Activated naive CD4-positive, alpha-beta T cell treated with anti-CD3 and anti-CD28 coated beads, Interleukin-2, amount 50 U/mL, for 72 hours (primary cell): Measurements from ENCODE around the gene BRD9. TPM values are rescaled to one million over a fixed set of nuclear protein-coding genes. Genes with fewer than 3 reads are reported as not detected.

ENCODE experiments used
- ATAC-seq, 2 donors: fragments of 150-1000 bp; cut with Tn5 transposase; 2 replicates each; pipeline ENCODE4 v1.10.0; 2021; ENCODE audit warnings: mild to moderate bottlenecking in 2 of 2, moderate library complexity in 2 of 2
- DNase-seq, 2 donors: peaks; one replicate each; pipeline ENCODE4 v3.0.0; 2021 to 2022; ENCODE audit warnings: low spot score in 2 of 2
- H3K27ac Mint-ChIP-seq, 2 donors: one replicate each; pipeline ENCODE4 v1.8.0; 2022; ENCODE audit warnings: mild to moderate bottlenecking in 2 of 2, mixed read lengths in 2 of 2
- H3K36me3 Mint-ChIP-seq, 2 donors: one replicate each; pipeline ENCODE4 v1.8.0; 2022; ENCODE audit warnings: mixed read lengths in 2 of 2
- H3K9me3 Mint-ChIP-seq, 2 donors: one replicate each; pipeline ENCODE4 v1.8.0; 2022; ENCODE audit warnings: mixed read lengths in 2 of 2
- total RNA-seq, 2 donors: library from RNA; stranded (reverse); gene quantifications; one replicate each; pipeline ENCODE4 v1.2.3, GENCODE V29; 2022

BRD9 gene
- total RNA-seq, 2 donors from 2014 or later: 60.4 to 61.7 TPM

DNA sequence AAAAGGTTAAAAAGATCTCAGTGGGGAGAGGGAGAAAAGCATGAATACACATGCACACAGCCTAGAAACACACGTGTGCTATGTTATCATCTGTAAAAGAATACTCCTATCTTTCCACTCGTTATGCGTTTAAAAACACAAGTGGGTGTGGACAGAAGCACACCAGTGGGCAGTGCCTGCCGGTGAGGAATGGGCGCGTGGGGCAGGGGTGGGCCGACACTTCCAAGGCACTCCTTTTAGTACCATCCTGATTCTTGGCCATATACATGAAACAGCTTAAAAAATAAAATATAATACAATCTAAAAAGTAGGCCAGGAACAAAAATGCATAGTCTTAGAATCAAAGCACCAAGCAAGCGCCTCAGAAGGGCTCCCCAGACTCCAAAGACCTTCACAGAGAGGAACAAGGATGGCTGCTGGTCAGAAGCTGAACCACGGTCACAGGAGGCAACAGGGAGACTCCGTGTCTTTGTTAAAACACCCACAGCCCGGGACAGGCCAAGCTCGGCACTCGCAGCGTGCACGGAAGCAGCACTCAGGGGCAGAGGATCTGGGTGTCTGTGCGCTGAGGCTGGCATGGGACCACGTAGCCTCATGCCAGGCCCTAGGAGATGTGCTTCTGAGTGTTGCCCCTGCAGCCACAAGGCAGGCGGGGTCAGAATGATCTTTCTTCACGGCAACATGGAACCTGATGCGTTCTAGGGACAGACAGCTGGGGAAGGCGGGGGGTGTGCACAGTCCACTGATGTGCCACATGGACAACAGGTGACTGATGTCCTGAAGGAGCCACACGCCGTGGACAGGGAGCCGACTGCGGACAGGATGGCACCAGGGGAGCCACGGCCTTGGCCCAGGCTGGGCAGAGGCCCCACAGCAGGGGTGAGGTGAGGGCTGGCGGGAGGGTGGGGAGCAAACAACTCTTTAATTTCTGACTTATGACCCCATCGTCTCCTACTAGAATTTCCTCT lies 15.9 kb downstream of the BRD9 start:
- Mint-ChIP-seq H3K36me3 (peaks cover 19 to 32% of the 10 kb centered on the region in 2 donors), H3K27ac (no peak overlapping the region)

DNA sequence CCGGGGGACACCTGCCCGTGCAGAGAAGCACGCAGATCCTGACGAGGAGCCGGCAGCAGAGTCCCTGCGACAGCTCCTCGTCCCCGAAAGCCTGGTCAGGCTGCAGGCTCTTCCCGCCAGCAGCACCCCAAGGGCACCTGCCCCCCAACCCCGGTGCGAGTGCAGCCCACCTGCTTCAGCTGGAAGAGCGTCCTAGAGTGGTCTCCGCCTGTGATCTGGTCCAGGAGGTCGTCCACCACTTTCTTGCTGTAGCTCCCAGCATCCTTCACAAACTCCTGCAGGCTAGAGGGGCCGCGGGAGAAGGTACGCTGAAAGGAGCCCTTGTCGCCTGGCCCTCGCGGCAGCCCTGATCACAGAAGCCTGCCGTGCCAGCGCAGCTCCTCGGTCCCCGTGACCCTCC lies 16.7 kb downstream of the BRD9 start:
- H3K36me3 Mint-ChIP-seq: peaks cover 12 to 24% of the 10 kb centered on the region in 2 donors
- H3K27ac Mint-ChIP-seq: no peak overlapping the region
- ATAC-seq: no peak
- DNase-seq: no peak
- no peaks in the 10 kb centered on the region for H3K9me3 Mint-ChIP-seq

More for the DNA sequence above, 15.9 kb downstream of the BRD9 start:
- no peaks in the 10 kb centered on the region for H3K9me3 Mint-ChIP-seq
- DNase-seq (no peak), ATAC-seq (no peak)

DNA sequence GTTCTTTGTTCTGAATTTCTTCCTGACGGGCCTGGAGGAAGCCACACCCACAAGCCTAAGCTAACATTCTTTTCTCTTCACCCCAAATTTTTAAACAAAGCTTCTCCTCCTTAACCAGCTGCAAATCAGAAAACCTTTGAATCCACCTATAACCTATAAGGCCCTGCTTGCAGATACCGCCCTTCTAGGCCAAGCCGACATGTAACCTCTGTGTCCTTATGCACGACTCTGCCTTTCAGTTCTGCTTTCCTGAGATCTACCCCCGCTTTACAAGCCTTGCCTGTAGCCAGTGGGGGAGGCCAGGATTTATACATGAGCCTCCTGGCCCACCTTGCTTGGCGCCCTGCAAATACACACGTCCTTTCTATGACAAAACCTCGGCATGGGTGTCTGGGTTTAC lies 19.3 kb downstream of the BRD9 start:
- peaks cover 27 to 35% of the 10 kb centered on the region in 2 donors for H3K36me3 Mint-ChIP-seq
- DNase-seq (no peak), ATAC-seq (no peak)
- H3K9me3 Mint-ChIP-seq: no peaks in the 10 kb centered on the region
- no peak overlapping the region for H3K27ac Mint-ChIP-seq

DNA sequence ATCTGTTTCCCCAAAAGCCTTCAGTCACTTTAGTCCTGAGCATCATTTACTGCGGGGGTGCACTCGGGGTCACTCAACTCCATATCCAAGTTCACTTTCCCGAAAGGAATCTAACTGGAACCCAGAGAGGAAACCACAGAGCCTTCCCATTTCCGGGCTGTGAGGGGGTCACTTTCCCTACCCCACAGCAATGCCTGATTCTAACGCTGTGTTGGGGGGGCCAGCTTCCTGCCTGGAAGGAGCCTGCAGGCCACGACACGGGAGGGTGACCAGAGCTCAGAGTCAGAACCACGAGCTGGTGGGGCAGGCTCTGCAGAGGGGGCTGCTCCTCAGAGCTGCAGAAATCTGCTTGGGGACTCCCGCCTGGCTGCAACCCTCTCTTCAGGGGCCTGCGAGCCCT lies 20.3 kb downstream of the BRD9 start:
- H3K27ac Mint-ChIP-seq: no peak overlapping the region
- no peaks in the 10 kb centered on the region for H3K9me3 Mint-ChIP-seq
- ATAC-seq: no peak
- H3K36me3 Mint-ChIP-seq: peaks cover 25 to 27% of the 10 kb centered on the region in 2 donors
- no peak for DNase-seq

DNA sequence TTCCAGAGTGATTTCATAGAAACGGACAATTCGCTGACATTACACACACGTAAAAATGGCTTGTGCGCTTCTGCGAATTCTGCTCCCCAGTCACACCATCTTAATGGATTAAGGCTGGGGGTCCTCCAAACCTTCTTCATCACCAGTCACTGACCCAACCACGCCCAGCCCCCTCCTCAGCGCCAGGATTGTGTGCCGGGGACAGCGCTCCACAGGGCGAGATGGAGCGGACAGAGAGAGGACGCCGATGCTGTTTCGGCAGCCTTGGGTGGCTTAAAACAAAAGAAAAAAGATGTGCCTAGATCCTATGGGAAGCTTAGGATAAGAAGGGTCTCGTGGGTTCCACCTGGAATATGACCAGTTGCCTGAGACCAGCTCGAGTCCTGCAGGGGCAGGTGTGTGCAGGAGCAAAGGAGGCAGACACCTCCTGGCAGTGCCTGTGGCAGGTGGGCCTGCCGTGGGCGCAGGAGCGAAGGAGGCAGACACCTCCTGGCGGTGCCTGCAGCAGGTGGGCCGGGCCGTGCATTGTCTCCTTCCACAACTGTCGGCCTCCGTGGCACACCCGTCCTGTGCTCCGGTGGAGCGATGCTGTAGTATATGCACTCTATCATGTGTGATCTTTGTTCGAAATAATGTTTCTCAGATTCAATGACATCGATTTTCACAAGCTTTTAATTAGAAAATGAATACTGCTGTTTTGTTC lies 20.9 kb downstream of the BRD9 start:
- Mint-ChIP-seq H3K27ac (no peak overlapping the region), H3K9me3 (no peaks in the 10 kb centered on the region), H3K36me3 (peaks cover 25 to 27% of the 10 kb centered on the region in 2 donors)
- no peak for DNase-seq
- ATAC-seq: no peak

DNA sequence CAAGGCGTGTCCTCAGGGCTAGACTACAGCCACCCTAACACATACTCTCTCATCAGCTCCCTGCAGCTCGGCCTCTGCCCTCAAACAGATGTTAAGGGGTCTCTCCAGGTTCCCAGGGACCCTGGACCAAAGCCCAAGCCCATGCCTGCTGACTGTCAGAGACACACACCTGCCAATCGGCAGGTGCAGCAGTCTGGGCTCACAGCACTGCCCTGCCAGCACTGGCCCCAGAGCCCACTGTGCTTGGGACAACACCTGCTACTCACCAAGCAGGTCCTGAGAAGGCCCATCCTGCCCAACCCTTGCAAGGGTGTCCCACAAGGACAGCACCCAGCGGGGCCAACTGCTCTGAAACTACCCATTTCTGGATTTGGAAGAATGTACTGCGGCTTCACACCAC lies 21.6 kb downstream of the BRD9 start:
- H3K9me3 Mint-ChIP-seq: no peaks in the 10 kb centered on the region
- ATAC-seq (no peak), DNase-seq (no peak)
- H3K36me3 Mint-ChIP-seq: peaks cover 21 to 27% of the 10 kb centered on the region in 2 donors
- no peak overlapping the region for H3K27ac Mint-ChIP-seq

DNA sequence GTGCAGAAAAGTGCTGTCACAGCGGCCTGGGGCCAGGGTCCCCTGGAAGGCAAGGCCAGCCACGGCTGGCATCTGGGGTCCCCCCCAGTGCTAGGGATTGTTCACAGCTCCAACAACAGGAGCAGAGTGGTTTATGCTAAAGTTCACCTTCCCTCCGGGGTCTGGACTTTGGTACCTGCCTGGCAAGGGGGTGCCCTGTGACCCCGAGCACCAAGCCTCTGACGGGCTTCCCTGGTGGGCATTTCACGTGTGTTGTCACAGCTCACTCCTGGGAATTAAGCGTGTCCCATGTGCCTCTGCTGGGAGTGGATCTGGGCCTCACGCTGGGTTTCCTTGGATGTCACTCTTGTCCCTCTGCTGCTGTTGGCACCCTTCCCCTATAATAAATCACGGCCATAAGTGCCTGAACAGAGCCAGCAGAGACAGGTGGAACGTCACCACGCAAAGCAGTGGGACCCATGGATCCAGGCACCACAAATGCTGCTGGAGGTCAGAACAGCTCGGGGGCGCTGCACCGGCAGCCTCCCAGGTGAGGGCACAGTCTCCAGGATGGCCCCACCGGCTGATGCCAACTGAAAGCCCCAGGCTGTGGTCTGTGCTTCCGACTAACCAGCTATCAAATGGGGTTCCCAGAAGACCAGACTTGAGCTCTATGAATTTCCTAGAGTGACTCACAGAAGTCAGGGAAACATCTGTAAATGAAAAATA lies 24.0 kb downstream of the BRD9 start:
- Mint-ChIP-seq H3K9me3 (no peaks in the 10 kb centered on the region), H3K36me3 (peaks cover 15 to 19% of the 10 kb centered on the region in 2 donors), H3K27ac (no peak overlapping the region)
- ATAC-seq (no peak), DNase-seq (no peak)

DNA sequence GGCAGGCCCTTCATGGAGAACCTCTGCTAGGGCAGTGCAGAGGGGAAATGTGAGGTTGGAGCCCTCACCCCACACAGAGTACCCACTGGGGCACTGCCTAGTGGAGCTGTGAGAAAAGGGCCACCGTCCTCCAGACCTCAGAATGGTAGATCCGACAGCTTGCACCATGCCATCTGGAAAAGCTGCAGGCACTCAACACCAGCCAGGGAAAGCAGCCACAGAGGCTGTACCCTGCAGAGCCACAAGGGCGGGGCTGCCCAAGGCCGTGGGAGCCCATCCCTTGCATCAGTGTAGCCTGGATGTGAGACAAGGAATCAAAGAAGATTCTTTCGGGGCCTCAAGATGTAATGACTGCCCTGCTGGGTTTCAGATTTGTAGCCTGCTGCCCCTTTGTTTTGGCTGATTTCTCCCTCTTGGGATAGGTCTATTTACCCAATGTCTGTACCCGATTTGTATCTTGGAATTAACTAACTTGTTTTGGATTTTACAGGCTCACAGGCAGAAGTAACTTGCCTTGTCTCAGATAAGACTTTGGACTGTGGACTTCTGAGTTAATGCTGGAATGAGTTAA lies 25.2 kb downstream of the BRD9 start:
- ATAC-seq (no peak), DNase-seq (no peak)
- H3K36me3 Mint-ChIP-seq: peaks cover 15 to 19% of the 10 kb centered on the region in 2 donors
- no peak overlapping the region for H3K27ac Mint-ChIP-seq
- H3K9me3 Mint-ChIP-seq: no peaks in the 10 kb centered on the region

DNA sequence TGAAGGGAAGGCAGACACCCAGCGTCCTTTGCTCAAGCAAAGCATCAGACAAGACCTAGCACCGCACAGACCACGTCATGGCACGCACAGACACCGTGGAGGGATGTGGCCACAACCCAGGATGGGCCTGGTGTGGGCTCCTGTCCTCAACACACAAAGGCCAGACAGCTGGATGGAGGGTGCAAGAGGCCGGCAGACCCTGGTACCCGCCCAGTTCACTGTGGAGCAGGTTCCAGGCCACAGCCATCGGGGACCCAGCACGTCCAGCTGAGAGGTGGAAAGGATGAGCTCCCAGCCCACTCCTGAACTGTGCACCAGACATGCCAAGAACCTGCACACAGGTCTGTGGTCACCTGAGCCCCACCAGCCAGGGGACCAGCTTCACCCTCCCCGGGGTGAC lies 26.8 kb downstream of the BRD9 start:
- ATAC-seq (no peak), DNase-seq (no peak)
- H3K36me3 Mint-ChIP-seq: peaks cover 15 to 19% of the 10 kb centered on the region in 2 donors
- no peaks in the 10 kb centered on the region for H3K9me3 Mint-ChIP-seq
- H3K27ac Mint-ChIP-seq: peak overlapping the region in 1 of 2 donors; percentile 50

DNA sequence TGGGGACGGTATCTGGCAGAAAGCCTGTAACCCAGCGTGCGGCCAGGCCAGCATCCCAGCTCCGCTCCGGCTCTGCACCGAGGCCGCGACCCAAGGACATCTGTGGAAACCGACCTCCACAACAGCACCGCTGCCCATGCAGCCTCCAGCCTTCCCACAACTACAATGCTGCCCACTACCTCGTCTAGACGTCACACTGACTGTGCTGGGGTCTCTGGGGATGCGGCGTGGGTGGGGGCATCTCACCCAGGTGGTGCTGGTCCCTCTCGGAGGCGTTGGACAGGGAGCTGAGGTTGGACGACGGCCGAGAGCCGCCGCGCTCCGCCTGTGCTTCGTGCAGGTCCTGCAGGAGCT lies 27.5 kb downstream of the BRD9 start:
- no peaks in the 10 kb centered on the region for H3K9me3 Mint-ChIP-seq
- DNase-seq (no peak), ATAC-seq (no peak)
- peaks cover 12 to 15% of the 10 kb centered on the region in 2 donors for H3K36me3 Mint-ChIP-seq
- no peak overlapping the region for H3K27ac Mint-ChIP-seq

DNA sequence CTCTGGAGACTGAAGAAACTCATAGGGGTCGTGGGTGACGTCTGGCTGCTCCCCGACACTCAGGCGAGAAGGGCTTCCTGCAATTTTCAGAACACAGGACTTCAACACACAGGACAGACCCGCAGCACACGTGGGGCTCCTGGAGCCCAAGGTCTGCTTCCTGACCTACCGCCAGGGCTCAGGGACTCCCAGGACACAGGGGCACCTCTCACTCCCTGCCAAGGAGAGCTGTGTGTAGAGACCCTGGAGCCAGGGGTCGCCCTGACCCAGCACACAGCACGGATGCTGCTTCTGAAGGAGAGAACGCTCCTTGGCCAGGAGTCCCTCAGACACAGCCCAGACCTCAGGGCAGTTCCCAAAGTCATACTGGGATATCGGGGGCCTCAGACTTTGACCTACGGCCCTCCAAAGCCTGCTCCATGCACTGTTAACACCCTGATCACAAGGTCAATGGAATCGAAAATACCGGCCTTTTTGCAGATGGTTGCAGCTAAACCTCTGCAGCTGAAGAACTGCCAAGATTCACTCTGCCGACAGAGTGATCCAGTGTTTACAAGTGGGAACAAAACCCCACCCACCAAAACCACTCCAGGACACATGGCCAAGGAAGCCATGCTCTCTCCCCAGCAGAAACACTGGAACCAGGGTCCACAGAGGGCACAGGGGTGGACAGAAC lies 28.0 kb downstream of the BRD9 start:
- no peaks in the 10 kb centered on the region for H3K9me3 Mint-ChIP-seq
- peaks cover 7 to 10% of the 10 kb centered on the region in 2 donors for H3K36me3 Mint-ChIP-seq
- H3K27ac Mint-ChIP-seq: peak overlapping the region in 1 of 2 donors; percentile 65
- no peak for DNase-seq
- no peak for ATAC-seq

DNA sequence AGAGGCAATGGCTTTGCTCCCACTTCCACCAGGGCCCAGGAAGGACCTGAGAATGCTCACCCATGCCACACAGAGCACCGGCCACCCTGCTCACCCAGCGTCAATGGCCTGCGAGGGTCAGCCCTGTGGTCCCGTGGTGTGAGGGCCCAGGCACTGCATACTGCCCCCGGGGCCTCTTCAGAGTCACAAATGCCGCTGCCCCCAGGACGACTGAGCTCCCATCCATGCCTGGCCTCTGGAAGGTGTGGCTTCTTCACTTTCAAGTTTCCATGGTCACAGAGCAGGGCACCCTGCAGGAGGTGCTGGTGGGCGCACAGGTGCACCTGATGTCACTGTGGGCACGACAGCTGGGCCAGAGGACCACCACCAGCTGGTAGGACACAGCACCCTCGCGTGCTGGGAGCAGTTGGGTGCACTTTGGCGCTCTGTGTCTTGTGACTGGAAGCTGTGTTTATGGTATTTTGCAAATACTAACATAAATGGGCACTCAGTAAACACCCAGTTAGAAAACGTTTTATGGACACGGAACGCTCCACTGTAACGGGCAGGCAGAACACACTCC lies 29.3 kb downstream of the BRD9 start:
- DNase-seq: no peak
- Mint-ChIP-seq H3K9me3 (no peaks in the 10 kb centered on the region), H3K27ac (no peak overlapping the region), H3K36me3 (no peaks in the 10 kb centered on the region)
- ATAC-seq: no peak

DNA sequence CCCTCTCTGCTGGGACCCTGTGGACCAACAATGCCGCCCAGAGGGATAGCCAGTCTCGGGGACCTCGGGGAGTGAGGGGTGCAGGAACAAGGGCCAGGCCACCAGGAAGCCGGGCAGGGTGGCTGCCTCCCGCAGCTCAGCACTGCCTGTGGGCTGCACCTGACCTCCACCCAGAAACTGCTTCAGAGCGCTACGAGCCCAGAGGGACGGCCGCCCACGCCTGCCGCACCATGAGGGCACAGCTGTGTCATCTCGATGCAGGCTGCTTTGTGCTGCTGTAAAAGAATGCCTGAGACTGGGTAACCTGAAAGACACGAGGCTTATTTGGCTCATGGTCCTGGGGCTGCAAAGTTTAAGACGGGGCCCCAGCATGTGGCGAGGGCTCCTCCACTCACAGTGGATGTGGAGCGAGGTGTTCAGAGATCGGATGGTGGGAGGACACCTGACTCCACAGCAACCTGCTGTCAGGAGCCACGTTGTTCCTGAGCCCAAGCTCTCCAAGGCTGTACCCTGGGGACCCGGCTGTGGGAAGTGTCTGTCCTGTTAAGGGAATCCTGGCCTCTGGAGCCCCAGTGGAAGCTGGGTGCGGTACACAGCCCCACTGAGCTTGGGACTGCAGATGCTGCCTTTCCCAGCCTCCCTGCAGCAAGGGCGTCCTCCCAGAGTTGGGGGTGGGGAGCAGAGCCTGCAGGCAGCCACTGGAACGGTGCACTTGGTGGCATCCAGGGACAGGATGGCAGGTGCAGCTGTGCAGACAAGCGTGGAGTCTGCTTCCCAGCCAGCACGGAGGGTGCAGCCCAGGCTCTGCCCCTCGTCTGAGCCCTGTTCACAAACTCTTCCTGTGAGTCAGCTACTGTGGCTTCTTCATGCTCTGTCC lies 30.0 kb downstream of the BRD9 start:
- Mint-ChIP-seq H3K9me3 (no peaks in the 10 kb centered on the region), H3K36me3 (no peaks in the 10 kb centered on the region), H3K27ac (no peak overlapping the region)
- DNase-seq: no peak
- ATAC-seq: no peak

DNA sequence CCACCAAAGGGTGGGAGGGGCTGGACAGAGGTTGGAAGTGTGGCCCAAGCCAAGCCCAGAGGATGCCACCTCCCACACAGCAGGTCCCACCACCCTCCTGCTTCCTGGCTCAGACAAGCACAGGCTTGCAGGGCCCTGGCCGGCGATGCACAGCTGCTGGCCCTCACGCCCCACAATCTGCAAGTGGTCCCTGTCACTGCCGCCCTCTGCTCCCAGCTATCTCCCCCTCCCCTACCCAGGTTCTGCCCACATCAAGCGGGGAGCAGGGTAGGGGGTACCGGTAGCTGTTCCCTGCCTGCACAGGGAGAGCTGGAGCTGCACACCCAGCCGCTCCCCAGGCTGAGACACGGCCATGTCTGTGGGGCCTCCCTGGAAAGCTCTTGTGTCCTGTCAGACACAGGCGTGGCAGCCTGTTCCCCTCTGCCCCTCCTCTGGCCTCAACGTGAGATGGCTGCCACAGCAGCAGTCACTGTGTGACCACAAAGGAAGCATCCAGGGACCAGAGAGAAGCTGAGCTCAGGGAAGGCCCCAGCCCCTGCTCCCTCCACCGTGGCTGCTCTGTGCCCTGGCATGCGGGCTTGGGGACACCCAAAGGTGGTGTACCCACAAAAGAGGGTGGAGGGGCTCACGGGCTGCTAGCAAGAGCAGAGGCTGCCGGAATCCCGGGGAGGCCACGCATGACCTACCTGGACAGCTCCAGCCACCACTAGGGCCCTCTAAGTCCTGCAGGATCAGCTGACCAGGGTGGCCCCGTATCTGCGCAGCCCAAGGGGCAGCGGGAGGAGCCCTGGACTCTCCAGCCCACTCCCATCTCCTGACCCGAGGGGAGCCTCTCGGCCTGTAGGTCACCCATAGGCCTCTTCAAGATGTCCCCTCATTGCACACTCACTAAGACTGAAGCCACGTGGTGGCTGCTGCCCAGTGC lies 30.9 kb downstream of the BRD9 start:
- Mint-ChIP-seq H3K27ac (no peak overlapping the region), H3K9me3 (no peaks in the 10 kb centered on the region), H3K36me3 (no peaks in the 10 kb centered on the region)
- DNase-seq (no peak), ATAC-seq (peak in 1 of 2 donors; percentile 16)
